Tibial nerve (tissue), 3 donors: ENCODE results near the gene MYH11.

Experiments
- POLR2A ChIP-seq, 2 donors: fragments of 450-650 bp; IDR thresholded peaks; one replicate each; pipeline ENCODE4 v1.6.1; 2017; ENCODE audit warnings: antibody characterized with exemption in 2 of 2, mild to moderate bottlenecking in 2 of 2, moderate library complexity in 2 of 2
- TF ChIP-seq, protein P1 (sequence below), 5 experiments: fragments of 200-600 bp in 3 of 5; fragments of 450-650 bp in 2 of 5; sonication (generic) in 3 of 5; IDR thresholded peaks; one replicate each; pipeline ENCODE4 v1.5.1; 2016 to 2019; ENCODE audit warnings: antibody characterized with exemption in 5 of 5, mild to moderate bottlenecking in 3 of 5, moderate library complexity in 2 of 5

GRCh38 chr16:15780805-15781204 lies 76.0 kb downstream of the MYH11 start:
- TF ChIP-seq, protein P1, sequence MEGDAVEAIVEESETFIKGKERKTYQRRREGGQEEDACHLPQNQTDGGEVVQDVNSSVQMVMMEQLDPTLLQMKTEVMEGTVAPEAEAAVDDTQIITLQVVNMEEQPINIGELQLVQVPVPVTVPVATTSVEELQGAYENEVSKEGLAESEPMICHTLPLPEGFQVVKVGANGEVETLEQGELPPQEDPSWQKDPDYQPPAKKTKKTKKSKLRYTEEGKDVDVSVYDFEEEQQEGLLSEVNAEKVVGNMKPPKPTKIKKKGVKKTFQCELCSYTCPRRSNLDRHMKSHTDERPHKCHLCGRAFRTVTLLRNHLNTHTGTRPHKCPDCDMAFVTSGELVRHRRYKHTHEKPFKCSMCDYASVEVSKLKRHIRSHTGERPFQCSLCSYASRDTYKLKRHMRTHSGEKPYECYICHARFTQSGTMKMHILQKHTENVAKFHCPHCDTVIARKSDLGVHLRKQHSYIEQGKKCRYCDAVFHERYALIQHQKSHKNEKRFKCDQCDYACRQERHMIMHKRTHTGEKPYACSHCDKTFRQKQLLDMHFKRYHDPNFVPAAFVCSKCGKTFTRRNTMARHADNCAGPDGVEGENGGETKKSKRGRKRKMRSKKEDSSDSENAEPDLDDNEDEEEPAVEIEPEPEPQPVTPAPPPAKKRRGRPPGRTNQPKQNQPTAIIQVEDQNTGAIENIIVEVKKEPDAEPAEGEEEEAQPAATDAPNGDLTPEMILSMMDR (IDR thresholded peaks at IDR 0.05): no peak
- no peak for TF ChIP-seq POLR2A (IDR thresholded peaks at IDR 0.05)
